Endodermal cell (in vitro differentiated cells): ENCODE results near the gene CRIP1. TPM values are rescaled to one million over a fixed set of nuclear protein-coding genes. Genes with fewer than 3 reads are reported as not detected.

ENCODE experiments used
- DNase-seq: peaks from one replicate; pipeline ENCODE4 v3.0.0-alpha.2; 2017
- H3K27ac ChIP-seq: 2 replicates; pipeline ENCODE4 v1.5.1; 2013; ENCODE audit warnings: mild to moderate bottlenecking, low read depth, low read length, moderate library complexity
- H3K27me3 ChIP-seq: 2 replicates; pipeline ENCODE4 v1.6.1; 2013; ENCODE audit warnings: mild to moderate bottlenecking, low read length, moderate library complexity; ENCODE audit not compliant: insufficient read depth, control insufficient read depth, poor library complexity, severe bottlenecking
- H3K36me3 ChIP-seq: 2 replicates; pipeline ENCODE4 v1.7.0; 2013; ENCODE audit warnings: mild to moderate bottlenecking, low read length, moderate library complexity; ENCODE audit not compliant: control insufficient read depth, insufficient read depth
- H3K4me1 ChIP-seq: one replicate; pipeline ENCODE4 v1.7.0; 2013; ENCODE audit warnings: low read length; ENCODE audit not compliant: control insufficient read depth, insufficient read depth
- H3K4me3 ChIP-seq: 2 replicates; pipeline ENCODE4 v1.5.1; 2013; ENCODE audit warnings: mild to moderate bottlenecking, low read length, moderate library complexity
- H3K9ac ChIP-seq: 2 replicates; pipeline ENCODE4 v1.6.1; 2013; ENCODE audit warnings: mild to moderate bottlenecking, low read length, moderate library complexity; ENCODE audit not compliant: poor library complexity, severe bottlenecking; ENCODE audit errors: extremely low read depth
- H3K9me3 ChIP-seq: 2 replicates; pipeline ENCODE4 v1.6.1; 2013; ENCODE audit warnings: mild to moderate bottlenecking, low read length, moderate library complexity; ENCODE audit not compliant: control insufficient read depth
- H3K27ac Mint-ChIP-seq: 2 replicates; pipeline ENCODE4 v1.8.0; 2020; ENCODE audit warnings: mixed read lengths
- H3K27me3 Mint-ChIP-seq: 2 replicates; pipeline ENCODE4 v1.8.0; 2021; ENCODE audit warnings: mild to moderate bottlenecking, mixed read lengths; ENCODE audit not compliant: insufficient read depth
- H3K36me3 Mint-ChIP-seq: 2 replicates; pipeline ENCODE4 v1.8.0; 2020; ENCODE audit warnings: low read depth, mixed read lengths
- H3K4me1 Mint-ChIP-seq: 2 replicates; pipeline ENCODE4 v1.8.0; 2020; ENCODE audit warnings: mixed read lengths
- H3K4me3 Mint-ChIP-seq: 2 replicates; pipeline ENCODE4 v1.8.0; 2020; ENCODE audit warnings: mild to moderate bottlenecking, moderate library complexity, mixed read lengths
- H3K9me3 Mint-ChIP-seq: 2 replicates; pipeline ENCODE4 v1.8.0; 2020; ENCODE audit warnings: mild to moderate bottlenecking, mixed read lengths
- WGBS, 2 experiments: methylation state at CpG; one replicate each; pipeline versions ENCODE4 v1.1.5 to v1.1.7; 2013; ENCODE audit warnings: missing lambda C conversion rate in 2 of 2, mixed read lengths in 1 of 2; ENCODE audit not compliant: insufficient coverage in 1 of 2, insufficient read length in 1 of 2; 5-methylcytosine and 5-hydroxymethylcytosine counted together
- total RNA-seq, 2 donors: library from RNA; stranded (reverse); fragmentation: NEBNext Ultra II Directional in 1 of 2; extraction: Animal tissue kit (Norgen Biotek cat#: 25700) in 1 of 2; gene quantifications; 2 replicates in 1 of 2; 3 replicates in 1 of 2; pipeline ENCODE4 v1.2.1, GENCODE V29; 2021
- TF ChIP-seq, protein P1 (sequence below): fragments of 200-600 bp; sonication (generic); conservative IDR thresholded peaks from 2 replicates; pipeline ENCODE4 v1.5.0; 2021; ENCODE audit warnings: antibody characterized with exemption, mild to moderate bottlenecking

The CRIP1 gene
- total RNA-seq, 2 donors from 2014 or later = 7.0 to 47.1 TPM

- no peak overlapping the region for H3K9ac ChIP-seq
- no peaks in the 10 kb centered on the region for H3K9me3 ChIP-seq
- peaks cover 2% of the 10 kb centered on the region for H3K4me1 ChIP-seq
- Mint-ChIP-seq H3K4me3 (no peak overlapping the region), H3K27me3 (peaks cover 2% of the 10 kb centered on the region), H3K36me3 (no peaks in the 10 kb centered on the region), H3K4me1 (peaks cover 3% of the 10 kb centered on the region), H3K9me3 (no peaks in the 10 kb centered on the region), H3K27ac (no peak overlapping the region)
- TF ChIP-seq, protein P1, sequence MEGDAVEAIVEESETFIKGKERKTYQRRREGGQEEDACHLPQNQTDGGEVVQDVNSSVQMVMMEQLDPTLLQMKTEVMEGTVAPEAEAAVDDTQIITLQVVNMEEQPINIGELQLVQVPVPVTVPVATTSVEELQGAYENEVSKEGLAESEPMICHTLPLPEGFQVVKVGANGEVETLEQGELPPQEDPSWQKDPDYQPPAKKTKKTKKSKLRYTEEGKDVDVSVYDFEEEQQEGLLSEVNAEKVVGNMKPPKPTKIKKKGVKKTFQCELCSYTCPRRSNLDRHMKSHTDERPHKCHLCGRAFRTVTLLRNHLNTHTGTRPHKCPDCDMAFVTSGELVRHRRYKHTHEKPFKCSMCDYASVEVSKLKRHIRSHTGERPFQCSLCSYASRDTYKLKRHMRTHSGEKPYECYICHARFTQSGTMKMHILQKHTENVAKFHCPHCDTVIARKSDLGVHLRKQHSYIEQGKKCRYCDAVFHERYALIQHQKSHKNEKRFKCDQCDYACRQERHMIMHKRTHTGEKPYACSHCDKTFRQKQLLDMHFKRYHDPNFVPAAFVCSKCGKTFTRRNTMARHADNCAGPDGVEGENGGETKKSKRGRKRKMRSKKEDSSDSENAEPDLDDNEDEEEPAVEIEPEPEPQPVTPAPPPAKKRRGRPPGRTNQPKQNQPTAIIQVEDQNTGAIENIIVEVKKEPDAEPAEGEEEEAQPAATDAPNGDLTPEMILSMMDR = no peak
- 84 to 87% methylated on average over 5 to 18 of the region's 18 CpGs for WGBS, 2 experiments
- no peak overlapping the region for H3K4me3 ChIP-seq
- DNase-seq = no peak
- H3K27me3 ChIP-seq = no peaks in the 10 kb centered on the region
- no peaks in the 10 kb centered on the region for H3K36me3 ChIP-seq
- no peak overlapping the region for H3K27ac ChIP-seq
These were observed 16.0 kb downstream of the CRIP1 start for GRCh38 chr14:105502446-105503295.

- Mint-ChIP-seq H3K9me3 (no peaks in the 10 kb centered on the region), H3K27me3 (peaks cover 6% of the 10 kb centered on the region), H3K4me1 (peaks cover 3% of the 10 kb centered on the region), H3K4me3 (no peak overlapping the region), H3K36me3 (no peaks in the 10 kb centered on the region), H3K27ac (no peak overlapping the region)
- H3K4me1 ChIP-seq = peaks cover 2% of the 10 kb centered on the region
- DNase-seq = no peak
- TF ChIP-seq, protein P1 = no peak
- no peak overlapping the region for H3K4me3 ChIP-seq
- H3K9me3 ChIP-seq = no peaks in the 10 kb centered on the region
- no peaks in the 10 kb centered on the region for H3K36me3 ChIP-seq
- H3K27me3 ChIP-seq = no peaks in the 10 kb centered on the region
- H3K27ac ChIP-seq = no peak overlapping the region
- H3K9ac ChIP-seq = no peak overlapping the region
- WGBS, 2 experiments = 80 to 82% methylated on average over 2 to 7 of the region's 7 CpGs
These were observed 16.6 kb downstream of the CRIP1 start for GRCh38 chr14:105503296-105503640.

DNA sequence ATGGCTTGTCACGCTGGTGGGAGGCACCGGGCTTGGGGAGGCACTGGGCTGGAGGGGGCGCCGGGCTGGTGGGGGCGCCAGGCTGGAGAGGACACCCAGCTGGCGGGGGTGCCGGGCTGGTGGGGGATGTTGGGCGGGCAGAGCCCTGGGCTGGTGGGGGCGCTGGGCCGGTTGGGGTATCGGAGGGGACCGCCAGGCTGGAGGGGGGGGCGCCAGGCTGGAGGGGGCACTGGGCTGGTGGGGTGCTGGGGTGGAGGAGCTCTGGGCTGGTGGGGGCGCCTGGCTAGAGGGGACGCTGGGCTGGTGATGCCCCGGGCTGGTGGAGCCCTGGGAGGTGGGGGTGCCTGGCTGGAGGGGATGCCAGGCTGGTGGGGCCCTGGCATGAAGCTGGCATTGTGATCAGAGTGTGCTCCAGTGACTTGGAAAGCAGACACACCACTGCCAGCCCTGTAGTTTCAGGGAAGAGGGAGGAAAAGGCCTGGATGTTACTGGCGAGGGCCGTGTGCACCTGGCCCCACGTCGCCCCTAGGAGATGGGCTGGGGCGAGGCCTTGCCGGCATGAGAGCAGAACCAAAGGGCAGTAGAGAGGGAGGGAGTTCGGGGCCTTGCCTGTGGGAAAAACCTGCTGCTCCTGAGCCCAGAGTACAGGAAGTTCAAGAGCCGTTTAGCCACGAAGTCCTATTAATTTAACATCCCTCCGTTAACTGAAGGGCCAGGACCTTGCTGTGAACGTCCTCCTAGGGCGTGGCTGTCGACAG lies 17.4 kb downstream of the CRIP1 start:
- Histone ChIP-seq H3K27ac (no peak overlapping the region), H3K9ac (no peak overlapping the region), H3K27me3 (no peaks in the 10 kb centered on the region), H3K9me3 (no peaks in the 10 kb centered on the region), H3K4me3 (no peak overlapping the region), H3K4me1 (peaks cover 2% of the 10 kb centered on the region), H3K36me3 (no peaks in the 10 kb centered on the region)
- TF ChIP-seq, protein P1 = no peak
- WGBS, 2 experiments = 87 to 89% methylated on average over 14 to 26 of the region's 29 CpGs
- H3K27me3 Mint-ChIP-seq = peaks cover 8% of the 10 kb centered on the region
- no peaks in the 10 kb centered on the region for H3K36me3 Mint-ChIP-seq
- DNase-seq = no peak
- no peak overlapping the region for H3K27ac Mint-ChIP-seq
- H3K4me3 Mint-ChIP-seq = no peak overlapping the region
- H3K9me3 Mint-ChIP-seq = no peaks in the 10 kb centered on the region
- peaks cover under 1% of the 10 kb centered on the region for H3K4me1 Mint-ChIP-seq
